Stomach (tissue), 9 donors: ENCODE measurements around the gene MAP1S. TPM values are rescaled to one million over a fixed set of nuclear protein-coding genes. Genes with fewer than 3 reads are reported as not detected.
A peak's percentile ranks its signal among the peaks of the same experiment; 100 is the strongest.

Experiments used
- DNase-seq, 2 donors: peaks; one replicate each; pipeline versions ENCODE4 v3.0.0 to v3.0.0-alpha.2; 2013 to 2019
- H3K27ac ChIP-seq, 5 donors: fragments of 200-600 bp in 4 of 5; sonication (generic) in 4 of 5; one replicate each; pipeline ENCODE4 v1.5.1; 2013 to 2019; ENCODE audit warnings: mild to moderate bottlenecking in 1 of 5, moderate library complexity in 1 of 5
- H3K27me3 ChIP-seq, 3 donors: fragments of 200-600 bp; sonication (generic); one replicate each; pipeline ENCODE4 v1.5.1; 2017 to 2019; ENCODE audit warnings: mixed run types in 1 of 3
- H3K36me3 ChIP-seq, 4 donors: fragments of 200-600 bp; sonication (generic); 1 replicate in 3 of 4; 2 replicates in 1 of 4; pipeline ENCODE4 v1.5.1; 2016 to 2019
- H3K4me1 ChIP-seq, 4 donors: fragments of 200-600 bp; sonication (generic); one replicate each; pipeline ENCODE4 v1.5.1; 2016 to 2019
- H3K4me3 ChIP-seq, 4 donors: fragments of 200-600 bp; sonication (generic) in 3 of 4; one replicate each; pipeline ENCODE4 v1.5.1; 2016 to 2019; ENCODE audit warnings: mild to moderate bottlenecking in 1 of 4
- H3K9me3 ChIP-seq, 4 donors: fragments of 200-600 bp; sonication (generic); one replicate each; pipeline ENCODE4 v1.5.1; 2016 to 2019
- CTCF ChIP-seq, 7 experiments: fragments of 450-650 bp in 4 of 7; fragments of 200-600 bp in 3 of 7; sonication (generic) in 3 of 7; IDR thresholded peaks; one replicate each; pipeline ENCODE4 v1.5.1; 2016 to 2019; ENCODE audit warnings: antibody characterized with exemption in 7 of 7, control low read depth in 2 of 7, mild to moderate bottlenecking in 1 of 7
- EP300 ChIP-seq: sonication (generic); formaldehyde crosslinking; IDR thresholded peaks from one replicate; pipeline ENCODE4 v1.6.1; 2017; ENCODE audit warnings: antibody characterized with exemption
- POLR2A ChIP-seq, 4 donors: fragments of 450-650 bp; IDR thresholded peaks; one replicate each; pipeline ENCODE4 v1.6.1; 2016; ENCODE audit warnings: antibody characterized with exemption in 4 of 4, control low read depth in 2 of 4, mild to moderate bottlenecking in 1 of 4, moderate library complexity in 1 of 4
- POLR2AphosphoS5 ChIP-seq, 3 donors: sonication (generic); formaldehyde crosslinking; IDR thresholded peaks; one replicate each; pipeline ENCODE4 v1.6.1; 2016; ENCODE audit warnings: antibody characterized with exemption in 3 of 3
- WGBS, 5 donors: extraction: QIAGEN DNeasy Blood & Tissue Kit in 3 of 5; methylation state at CpG; one replicate each; pipeline versions ENCODE4 v1.1.5 to v1.1.7; 2013 to 2018; 5-methylcytosine and 5-hydroxymethylcytosine counted together
- intact Hi-C: fragments of 100-400 bp; cut with DNase I; formaldehyde crosslinking; loops from one replicate; pipeline ENCODE4 v1.15.1; 2023; ENCODE audit warnings: low total_unique reads
- polyA plus RNA-seq, 3 donors: library from polyadenylated mRNA; stranded (reverse); fragments of 200-250 nt; gene quantifications; one replicate each; pipeline ENCODE4 v1.2.3, GENCODE V29; 2013
- total RNA-seq, 5 donors: library from RNA; depleted of rRNA; stranded (reverse); fragments of >200 nt; gene quantifications; one replicate each; pipeline versions ENCODE4 v1.1.0 to v1.2.3, GENCODE V29; 2014 to 2016
- donor health status: healthy with polysubstance abuse.
- donor health status: Bipolar disorder and iron deficiency.
- donor health status: healthy.

The MAP1S gene
- total and polyA plus RNA-seq, 8 donors, result 8.3 to 193 (median 27.8) TPM

GRCh38 chr19:17751103-17751911, 32.0 kb downstream of the MAP1S start, which contains the start of gene FCHO1:
TSS of gene FCHO1 (plus strand) at chr19:17751477. CDS start at chr19:17755165, 3,688 bp downstream.
- Histone ChIP-seq H3K9me3 (no peaks in the 10 kb centered on the region), H3K27ac (peak within 1 kb of the TSS in 4 of 5 donors; percentile 47 to 70 (median 56)), H3K27me3 (no peaks in the 10 kb centered on the region), H3K4me1 (peaks cover 6 to 37% (median 21%) of the 10 kb centered on the region in 4 donors), H3K4me3 (peak within 1 kb of the TSS; percentile 14 to 31 (median 24)), H3K36me3 (no peaks in the 10 kb centered on the region)
- WGBS, 5 donors, result 48 to 61% (median 54%) methylated on average over 23 to 28 of the region's 28 CpGs
- peak; percentile 51 to 76 for DNase-seq
- intact Hi-C loops, result no loop called here
- TF ChIP-seq CTCF (IDR thresholded peaks at IDR 0.05), result no peak
- TF ChIP-seq POLR2AphosphoS5 (IDR thresholded peaks at IDR 0.05), result no peak
- TF ChIP-seq POLR2A (IDR thresholded peaks at IDR 0.05), result no peak
- no peak for TF ChIP-seq EP300

- no peaks in the 10 kb centered on the region for H3K27me3 ChIP-seq
- WGBS, 5 donors, result 73 to 84% (median 77%) methylated on average over 2 of the region's 2 CpGs
- H3K4me1 ChIP-seq, result peaks cover 6 to 42% (median 24%) of the 10 kb centered on the region in 4 donors
- TF ChIP-seq CTCF (IDR thresholded peaks at IDR 0.05) (no peak), POLR2AphosphoS5 (IDR thresholded peaks at IDR 0.05) (no peak), EP300 (no peak), POLR2A (IDR thresholded peaks at IDR 0.05) (no peak)
- H3K4me3 ChIP-seq, result peak overlapping the region in 3 of 4 donors; percentile 20 to 31 (median 27)
- no peaks in the 10 kb centered on the region for H3K9me3 ChIP-seq
- intact Hi-C loops, result no loop called here
- peak overlapping the region in 3 of 5 donors; percentile 56 to 70 (median 57) for H3K27ac ChIP-seq
- no peaks in the 10 kb centered on the region for H3K36me3 ChIP-seq
- no peak for DNase-seq
Measured at GRCh38 chr19:17751912-17752273, 32.6 kb downstream of the MAP1S start.

GRCh38 chr19:17752865-17753639, 33.8 kb downstream of the MAP1S start:
- H3K36me3 ChIP-seq, result no peaks in the 10 kb centered on the region
- no peak for TF ChIP-seq POLR2A (IDR thresholded peaks at IDR 0.05)
- H3K27me3 ChIP-seq, result no peaks in the 10 kb centered on the region
- no peaks in the 10 kb centered on the region for H3K9me3 ChIP-seq
- no peak overlapping the region for H3K4me3 ChIP-seq
- no peak overlapping the region for H3K27ac ChIP-seq
- no peak for DNase-seq
- intact Hi-C loops, result no loop called here
- H3K4me1 ChIP-seq, result peaks cover 6 to 39% (median 22%) of the 10 kb centered on the region in 4 donors
- WGBS, 5 donors, result 88 to 93% (median 92%) methylated on average over 7 of the region's 7 CpGs

- WGBS, 5 donors, result 56 to 70% (median 62%) methylated on average over 9 of the region's 9 CpGs
- Histone ChIP-seq H3K27ac (no peak overlapping the region), H3K36me3 (no peaks in the 10 kb centered on the region), H3K4me1 (peaks cover 4 to 29% (median 18%) of the 10 kb centered on the region in 4 donors), H3K4me3 (no peak overlapping the region), H3K9me3 (no peaks in the 10 kb centered on the region), H3K27me3 (no peaks in the 10 kb centered on the region)
- no peak for DNase-seq
- TF ChIP-seq CTCF (IDR thresholded peaks at IDR 0.05), result no peak
- TF ChIP-seq POLR2AphosphoS5 (IDR thresholded peaks at IDR 0.05), result no peak
- TF ChIP-seq POLR2A (IDR thresholded peaks at IDR 0.05), result no peak
- no peak for TF ChIP-seq EP300
- intact Hi-C loops, result no loop called here
Measured at GRCh38 chr19:17753976-17754375, 34.7 kb downstream of the MAP1S start.
